Activated CD4-positive, alpha-beta T cell treated with anti-CD3 and anti-CD28 coated beads, Interleukin-2, amount 10 ng/mL, durations not matched to agents 24 days and 14 days (primary cell): Measurements from ENCODE around the gene GPR107. TPM values are rescaled to one million over a fixed set of nuclear protein-coding genes. Genes with fewer than 3 reads are reported as not detected.

Source experiments
- DNase-seq: peaks from one replicate; pipeline ENCODE4 v3.0.0; 2022
- H3K27ac Mint-ChIP-seq: one replicate; pipeline ENCODE4 v1.8.0; 2022; ENCODE audit warnings: mild to moderate bottlenecking, mixed read lengths
- H3K27me3 Mint-ChIP-seq: one replicate; pipeline ENCODE4 v1.8.0; 2022; ENCODE audit warnings: mixed read lengths
- H3K36me3 Mint-ChIP-seq: one replicate; pipeline ENCODE4 v1.8.0; 2022; ENCODE audit warnings: low read depth, mild to moderate bottlenecking, mixed read lengths
- H3K4me1 Mint-ChIP-seq: one replicate; pipeline ENCODE4 v1.8.0; 2021; ENCODE audit warnings: mixed read lengths
- H3K4me3 Mint-ChIP-seq: one replicate; pipeline ENCODE4 v1.8.0; 2022; ENCODE audit warnings: mild to moderate bottlenecking, moderate library complexity, mixed read lengths
- H3K9me3 Mint-ChIP-seq: one replicate; pipeline ENCODE4 v1.8.0; 2021; ENCODE audit warnings: mixed read lengths
- intact Hi-C: fragments of 100-400 bp; cut with micrococcal nuclease; formaldehyde crosslinking; loops from one replicate; pipeline ENCODE4 v1.15.1; 2023
- total RNA-seq: library from RNA; stranded (reverse); gene quantifications from 2 replicates; pipeline ENCODE4 v1.2.3, GENCODE V29; 2022

GPR107 gene
- total RNA-seq, 1 donor from 2014 or later: 23.6 TPM

DNA sequence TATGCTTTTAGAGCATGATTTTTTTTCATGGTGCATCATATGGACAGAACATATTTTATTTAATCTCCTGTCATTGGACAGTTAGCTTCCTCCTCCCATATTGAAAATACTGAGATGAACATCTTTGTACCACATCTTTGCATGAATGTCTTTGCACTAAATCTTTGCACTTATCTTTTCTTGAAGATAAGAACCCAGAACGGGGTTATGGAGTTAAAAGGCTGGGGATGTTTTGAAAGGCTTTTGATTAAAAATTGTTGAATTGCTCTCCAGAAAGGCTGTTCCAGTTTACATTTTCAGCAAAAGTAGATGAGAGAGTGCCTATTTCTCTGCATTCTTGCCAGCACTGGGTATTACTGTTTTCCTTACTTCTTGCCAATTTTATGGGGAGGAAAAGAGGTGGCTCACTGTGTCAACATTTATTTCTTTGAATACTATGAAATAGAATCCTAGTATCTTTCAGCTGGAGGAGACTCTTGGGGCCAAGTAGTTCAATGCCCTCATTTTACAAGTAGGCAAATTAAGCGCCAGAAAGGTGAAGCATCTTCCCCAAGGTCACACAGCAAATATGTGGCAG is 125.7 kb downstream of the GPR107 start:
- intact Hi-C loops: no loop called here
- no peak overlapping the region for H3K4me3 Mint-ChIP-seq
- no peak for DNase-seq
- H3K9me3 Mint-ChIP-seq: no peaks in the 10 kb centered on the region
- H3K27me3 Mint-ChIP-seq: peaks cover 7% of the 10 kb centered on the region
- no peak overlapping the region for H3K27ac Mint-ChIP-seq
- H3K36me3 Mint-ChIP-seq: no peaks in the 10 kb centered on the region
- peaks cover 2% of the 10 kb centered on the region for H3K4me1 Mint-ChIP-seq

- Mint-ChIP-seq H3K9me3 (no peaks in the 10 kb centered on the region), H3K4me3 (no peak overlapping the region), H3K4me1 (peaks cover 2% of the 10 kb centered on the region), H3K36me3 (no peaks in the 10 kb centered on the region), H3K27me3 (peaks cover 2% of the 10 kb centered on the region), H3K27ac (no peak overlapping the region)
- no peak for DNase-seq
- intact Hi-C loops: no loop called here
Observed at GRCh38 chr9:130180516-130180915, 126.8 kb downstream of the GPR107 start.

DNA sequence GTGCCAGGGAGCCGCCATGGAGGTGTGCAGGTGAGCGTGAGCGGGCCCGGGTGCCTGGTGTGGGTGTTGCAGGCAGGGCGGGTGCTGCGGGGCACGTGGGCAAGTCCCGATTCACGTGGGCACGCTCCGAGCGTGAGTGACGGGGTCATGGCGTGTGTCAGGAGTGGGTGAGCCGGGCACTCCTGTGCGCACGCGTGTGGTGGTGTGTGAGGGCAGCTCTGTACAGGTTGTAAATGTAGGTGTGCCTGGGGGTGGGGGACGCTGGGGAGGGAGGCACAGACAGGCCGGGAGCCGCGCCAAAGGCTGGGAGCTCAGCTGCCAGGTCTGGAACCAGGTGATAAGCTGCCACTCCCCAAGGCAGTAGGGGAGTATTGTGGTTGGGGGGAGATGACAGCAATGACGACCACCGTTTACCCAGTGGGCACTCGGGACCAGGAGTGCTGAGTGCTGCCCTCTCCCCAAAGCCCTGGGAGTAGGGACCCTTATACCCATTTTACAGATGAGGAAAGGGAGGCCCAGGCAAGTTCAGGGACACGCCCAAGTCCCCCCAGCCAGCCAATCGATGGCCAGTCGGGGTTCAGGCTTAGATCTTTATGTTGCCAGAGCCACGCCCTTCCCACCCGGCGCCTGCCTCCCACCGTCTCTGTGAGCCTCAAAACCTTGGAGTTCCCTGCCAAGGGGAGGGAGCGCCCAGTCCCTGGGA is 128.1 kb downstream of the GPR107 start:
- Mint-ChIP-seq H3K27me3 (peaks cover 2% of the 10 kb centered on the region), H3K36me3 (no peaks in the 10 kb centered on the region), H3K27ac (no peak overlapping the region), H3K4me3 (no peak overlapping the region), H3K9me3 (no peaks in the 10 kb centered on the region), H3K4me1 (peaks cover 2% of the 10 kb centered on the region)
- DNase-seq: no peak
- intact Hi-C loops: no loop called here

- peaks cover 2% of the 10 kb centered on the region for H3K4me1 Mint-ChIP-seq
Observed at GRCh38 chr9:130182381-130182909, 128.7 kb downstream of the GPR107 start.

DNA sequence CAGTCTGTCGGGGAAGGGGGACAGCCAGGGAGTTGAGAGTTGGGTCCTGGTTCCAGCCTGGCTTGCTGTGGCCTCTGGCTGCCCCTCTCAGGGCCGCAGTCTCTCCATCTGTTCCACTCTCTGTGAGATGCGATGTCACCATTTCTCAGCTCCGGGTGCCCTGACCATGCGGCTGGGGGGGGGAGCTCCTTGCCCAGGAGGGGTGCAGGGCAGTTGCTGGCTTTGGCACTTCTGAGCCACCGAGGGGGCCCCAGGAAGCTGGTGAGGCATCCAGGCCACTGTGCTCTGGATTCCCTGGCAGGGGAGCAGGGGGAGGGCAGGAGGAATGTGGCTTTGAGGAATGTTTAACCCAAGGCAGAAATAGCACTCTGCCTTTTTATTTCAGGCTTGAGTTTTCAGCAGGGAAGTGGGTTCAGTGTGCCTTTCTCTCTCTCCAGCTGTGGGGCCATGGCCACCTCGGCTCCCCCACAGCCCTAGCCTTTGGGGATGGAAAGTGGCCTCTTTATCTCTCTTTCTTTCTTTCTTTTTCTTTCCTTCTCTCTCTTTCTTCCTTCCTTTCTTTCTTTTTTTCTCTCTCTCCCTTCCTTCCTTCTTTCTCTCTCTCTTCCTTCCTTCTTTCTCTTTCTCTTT is 129.5 kb downstream of the GPR107 start:
- H3K4me1 Mint-ChIP-seq: peaks cover 2% of the 10 kb centered on the region
- H3K9me3 Mint-ChIP-seq: no peaks in the 10 kb centered on the region
- intact Hi-C loops: no loop called here
- H3K27me3 Mint-ChIP-seq: peaks cover 2% of the 10 kb centered on the region
- H3K4me3 Mint-ChIP-seq: no peak overlapping the region
- no peak for DNase-seq
- H3K27ac Mint-ChIP-seq: no peak overlapping the region
- H3K36me3 Mint-ChIP-seq: no peaks in the 10 kb centered on the region

More at GRCh38 chr9:130182381-130182909, 128.7 kb downstream of the GPR107 start:
- H3K27ac Mint-ChIP-seq: no peak overlapping the region
- no peak overlapping the region for H3K4me3 Mint-ChIP-seq
- DNase-seq: no peak
- intact Hi-C loops: no loop called here
- H3K27me3 Mint-ChIP-seq: peaks cover 2% of the 10 kb centered on the region
- H3K9me3 Mint-ChIP-seq: no peaks in the 10 kb centered on the region
- no peaks in the 10 kb centered on the region for H3K36me3 Mint-ChIP-seq

- H3K9me3 Mint-ChIP-seq: no peaks in the 10 kb centered on the region
- no peaks in the 10 kb centered on the region for H3K36me3 Mint-ChIP-seq
- H3K27me3 Mint-ChIP-seq: no peaks in the 10 kb centered on the region
- H3K4me3 Mint-ChIP-seq: no peak overlapping the region
- intact Hi-C loops: no loop called here
- H3K4me1 Mint-ChIP-seq: peaks cover 2% of the 10 kb centered on the region
- H3K27ac Mint-ChIP-seq: no peak overlapping the region
- no peak for DNase-seq
Observed at GRCh38 chr9:130185017-130185416, 131.3 kb downstream of the GPR107 start.

GRCh38 chr9:130185490-130186031 is 131.9 kb downstream of the GPR107 start:
- Mint-ChIP-seq H3K27ac (no peak overlapping the region), H3K9me3 (no peaks in the 10 kb centered on the region), H3K4me3 (no peak overlapping the region), H3K27me3 (no peaks in the 10 kb centered on the region), H3K4me1 (peaks cover 2% of the 10 kb centered on the region), H3K36me3 (no peaks in the 10 kb centered on the region)
- no peak for DNase-seq
- intact Hi-C loops: no loop called here

DNA sequence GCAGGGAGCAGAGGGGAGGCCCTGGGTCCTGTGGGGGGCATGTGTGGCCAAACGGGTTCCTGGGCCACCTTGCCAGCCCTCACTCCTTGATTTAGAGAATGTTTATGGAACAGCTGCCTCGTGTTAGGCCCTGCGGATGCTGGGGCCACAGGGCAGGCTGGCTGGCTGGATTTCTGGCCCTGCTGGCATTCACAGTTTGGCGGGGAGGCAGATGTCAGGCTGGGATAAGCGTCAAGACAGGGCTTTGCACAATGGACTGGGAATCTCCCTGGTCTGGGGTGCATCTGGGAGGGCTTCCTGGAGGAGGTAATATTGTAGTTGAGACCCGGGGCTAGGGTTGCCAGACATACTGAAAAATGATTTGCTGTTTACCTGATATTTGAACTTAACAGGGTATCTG is 132.3 kb downstream of the GPR107 start:
- Mint-ChIP-seq H3K9me3 (no peaks in the 10 kb centered on the region), H3K27ac (no peak overlapping the region)
- intact Hi-C loops: no loop called here

DNA sequence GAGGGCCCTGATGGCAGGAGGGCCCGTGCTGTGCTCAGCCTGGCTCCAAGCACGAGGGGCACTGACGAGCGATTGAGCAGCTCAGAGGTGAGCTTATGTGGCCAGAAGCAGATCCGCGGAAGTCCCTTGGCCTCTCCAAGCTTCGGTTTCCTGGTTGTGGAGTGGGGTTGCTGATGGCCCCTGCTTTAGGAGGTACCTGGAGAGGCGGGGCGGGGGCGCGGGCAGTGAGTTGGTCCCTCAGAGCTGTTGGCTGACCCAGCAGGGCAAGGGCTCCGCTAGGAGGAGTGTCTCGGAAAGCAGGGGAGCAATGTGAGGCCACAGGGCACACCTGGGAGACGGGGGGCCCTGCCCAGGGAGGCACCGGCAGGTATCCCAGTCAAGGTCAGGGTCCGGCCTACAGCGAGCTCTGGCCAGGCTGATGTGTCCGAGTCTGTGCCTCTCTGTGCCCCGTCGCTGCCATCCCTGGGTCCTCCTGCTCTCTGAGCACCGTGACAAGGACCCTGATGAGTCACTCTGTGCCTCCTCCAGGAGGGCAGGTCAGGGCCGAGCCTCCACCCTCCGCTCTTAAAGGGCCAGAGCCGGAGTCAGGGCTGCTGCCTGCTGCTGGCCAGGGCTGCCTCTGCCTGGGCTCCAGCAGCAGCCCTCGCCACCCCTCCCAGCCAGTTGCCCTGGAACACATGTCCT is 133.3 kb downstream of the GPR107 start:
- Mint-ChIP-seq H3K36me3 (no peaks in the 10 kb centered on the region), H3K27ac (no peak overlapping the region), H3K4me3 (no peak overlapping the region), H3K9me3 (no peaks in the 10 kb centered on the region), H3K4me1 (peaks cover 2% of the 10 kb centered on the region), H3K27me3 (no peaks in the 10 kb centered on the region)
- DNase-seq: no peak
- intact Hi-C loops: no loop called here

More for the DNA sequence above, 132.3 kb downstream of the GPR107 start:
- no peaks in the 10 kb centered on the region for H3K36me3 Mint-ChIP-seq
- no peak for DNase-seq
- H3K4me1 Mint-ChIP-seq: peaks cover 2% of the 10 kb centered on the region
- no peaks in the 10 kb centered on the region for H3K27me3 Mint-ChIP-seq
- H3K4me3 Mint-ChIP-seq: no peak overlapping the region

DNA sequence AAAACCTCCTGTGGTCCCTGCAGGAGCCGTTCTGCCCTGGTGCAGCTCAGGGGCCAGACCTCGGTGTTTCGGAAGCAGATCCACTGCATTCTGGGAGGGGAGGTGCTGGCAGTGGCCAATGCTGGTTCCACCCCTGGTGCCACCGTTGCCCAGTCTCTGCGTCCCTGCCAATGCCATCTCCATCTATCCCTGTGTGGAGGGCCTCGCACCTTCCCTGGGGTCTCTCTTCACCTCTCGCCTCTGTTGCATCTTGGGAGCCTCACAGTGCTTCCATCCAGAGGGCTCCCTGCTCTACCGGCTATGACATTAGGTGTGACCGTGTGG is 133.8 kb downstream of the GPR107 start:
- peaks cover 2% of the 10 kb centered on the region for H3K4me1 Mint-ChIP-seq
- H3K9me3 Mint-ChIP-seq: no peaks in the 10 kb centered on the region
- H3K27me3 Mint-ChIP-seq: no peaks in the 10 kb centered on the region
- no peak overlapping the region for H3K27ac Mint-ChIP-seq
- no peaks in the 10 kb centered on the region for H3K36me3 Mint-ChIP-seq
- DNase-seq: no peak
- H3K4me3 Mint-ChIP-seq: no peak overlapping the region
- intact Hi-C loops: no loop called here

DNA sequence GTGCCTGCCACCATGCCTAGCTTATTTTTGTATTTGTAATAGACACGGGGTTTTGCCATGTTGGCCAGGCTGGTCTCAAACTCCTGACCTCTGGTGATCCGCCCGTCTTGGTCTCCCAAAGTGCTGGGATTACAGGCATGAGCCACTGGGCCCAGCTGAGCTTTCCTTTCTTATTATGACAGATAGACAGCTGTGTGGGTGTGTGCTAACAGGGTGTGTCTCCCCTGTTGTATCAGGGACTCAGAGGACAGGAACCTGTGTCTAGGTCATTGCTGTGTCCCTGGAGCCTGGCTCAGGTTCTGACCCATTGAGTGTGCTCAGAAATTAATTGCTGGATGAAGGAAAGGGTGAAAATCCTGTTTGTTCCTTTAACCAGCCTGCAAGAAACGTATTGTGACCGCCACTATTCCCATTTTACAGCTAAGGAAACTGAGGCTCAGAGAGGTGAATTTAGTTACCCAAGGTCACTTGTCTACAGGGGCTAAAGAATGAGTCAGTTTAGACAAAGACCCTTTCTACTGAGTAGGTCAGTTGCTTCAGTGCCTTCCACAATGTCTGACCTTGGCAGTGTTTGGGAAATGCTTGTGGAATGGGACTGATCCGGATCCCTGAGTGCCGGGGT is 135.3 kb downstream of the GPR107 start:
- intact Hi-C loops: no loop called here
- H3K27ac Mint-ChIP-seq: no peak overlapping the region
- no peak for DNase-seq
- no peaks in the 10 kb centered on the region for H3K9me3 Mint-ChIP-seq
- no peaks in the 10 kb centered on the region for H3K27me3 Mint-ChIP-seq
- H3K4me1 Mint-ChIP-seq: no peaks in the 10 kb centered on the region
- no peaks in the 10 kb centered on the region for H3K36me3 Mint-ChIP-seq
- H3K4me3 Mint-ChIP-seq: no peak overlapping the region
